Fibroblast of mammary gland (primary cell): Measurements from ENCODE around the gene SF1.

Experiments
- DNase-seq: peaks from one replicate; pipeline ENCODE4 v3.0.0-alpha.2; 2010; ENCODE audit warnings: low read depth
- H3K4me3 ChIP-seq: 2 replicates; pipeline ENCODE4 v1.5.1; 2011; ENCODE audit warnings: low read depth, mild to moderate bottlenecking, low read length, moderate library complexity; ENCODE audit not compliant: control insufficient read depth
- CTCF ChIP-seq: conservative IDR thresholded peaks from 2 replicates; pipeline ENCODE4 v1.5.1; 2011; ENCODE audit warnings: low read depth, low read length, inconsistent platforms; ENCODE audit not compliant: control insufficient read depth, insufficient read depth

Gene SF1

GRCh38 chr11:64714666-64715065 lies 63.7 kb downstream of the SF1 start:
- DNase-seq = no peak

More at GRCh38 chr11:64714666-64715065, 63.7 kb downstream of the SF1 start:
- no peak overlapping the region for H3K4me3 ChIP-seq
- no peak for TF ChIP-seq CTCF
